Calu3 (cell line): ENCODE results near the gene DDA1. TPM values are rescaled to one million over a fixed set of nuclear protein-coding genes. Genes with fewer than 3 reads are reported as not detected.

ENCODE experiments used
- BruUV-seq: library from RNA; stranded (reverse); fragments of 400-500 nt; replicated peaks from 2 replicates; lab custom pipeline; 2021; lab: Mats Ljungman, UMichigan
- CTCF ChIA-PET: fragments of 300-600 bp; sonication (Branson Sonifier 250); formaldehyde crosslinking; loops from one replicate; lab custom pipeline; 2022; ENCODE audit warnings: antibody characterized with exemption; lab: Charles Lee
- DNase-seq: peaks from one replicate; pipeline ENCODE4 v3.0.0; 2022
- H3K27ac Mint-ChIP-seq: one replicate; pipeline ENCODE4 v1.8.0; 2022; ENCODE audit warnings: mixed read lengths; ENCODE audit not compliant: unreplicated experiment
- H3K27me3 Mint-ChIP-seq: one replicate; pipeline ENCODE4 v1.8.0; 2022; ENCODE audit warnings: mixed read lengths; ENCODE audit not compliant: unreplicated experiment
- H3K36me3 Mint-ChIP-seq: one replicate; pipeline ENCODE4 v1.8.0; 2022; ENCODE audit warnings: mild to moderate bottlenecking, moderate library complexity, mixed read lengths; ENCODE audit not compliant: insufficient read depth, unreplicated experiment
- H3K4me1 Mint-ChIP-seq: one replicate; pipeline ENCODE4 v1.8.0; 2022; ENCODE audit warnings: mild to moderate bottlenecking, low read depth, mixed read lengths; ENCODE audit not compliant: unreplicated experiment
- H3K4me3 Mint-ChIP-seq: one replicate; pipeline ENCODE4 v1.8.0; 2022; ENCODE audit warnings: mild to moderate bottlenecking, low read depth, moderate library complexity, mixed read lengths; ENCODE audit not compliant: unreplicated experiment
- H3K9me3 Mint-ChIP-seq: one replicate; pipeline ENCODE4 v1.8.0; 2022; ENCODE audit warnings: low read depth, mixed read lengths; ENCODE audit not compliant: unreplicated experiment
- intact Hi-C: fragments of 100-400 bp; cut with micrococcal nuclease; formaldehyde crosslinking; loops from one replicate; pipeline ENCODE4 v1.10.0; 2022; ENCODE audit not compliant: unreplicated experiment
- total RNA-seq: library from RNA; stranded (reverse); gene quantifications from 2 replicates; pipeline ENCODE4 v1.2.3, GENCODE V29; 2022
- TF ChIP-seq, protein P1 (sequence below): fragments of 200-600 bp; IDR thresholded peaks from one replicate; pipeline ENCODE4 v1.8.0; 2022; ENCODE audit warnings: antibody characterized with exemption; ENCODE audit not compliant: unreplicated experiment

Gene DDA1
- total RNA-seq, 1 experiment from 2014 or later = 50.8 TPM

DNA sequence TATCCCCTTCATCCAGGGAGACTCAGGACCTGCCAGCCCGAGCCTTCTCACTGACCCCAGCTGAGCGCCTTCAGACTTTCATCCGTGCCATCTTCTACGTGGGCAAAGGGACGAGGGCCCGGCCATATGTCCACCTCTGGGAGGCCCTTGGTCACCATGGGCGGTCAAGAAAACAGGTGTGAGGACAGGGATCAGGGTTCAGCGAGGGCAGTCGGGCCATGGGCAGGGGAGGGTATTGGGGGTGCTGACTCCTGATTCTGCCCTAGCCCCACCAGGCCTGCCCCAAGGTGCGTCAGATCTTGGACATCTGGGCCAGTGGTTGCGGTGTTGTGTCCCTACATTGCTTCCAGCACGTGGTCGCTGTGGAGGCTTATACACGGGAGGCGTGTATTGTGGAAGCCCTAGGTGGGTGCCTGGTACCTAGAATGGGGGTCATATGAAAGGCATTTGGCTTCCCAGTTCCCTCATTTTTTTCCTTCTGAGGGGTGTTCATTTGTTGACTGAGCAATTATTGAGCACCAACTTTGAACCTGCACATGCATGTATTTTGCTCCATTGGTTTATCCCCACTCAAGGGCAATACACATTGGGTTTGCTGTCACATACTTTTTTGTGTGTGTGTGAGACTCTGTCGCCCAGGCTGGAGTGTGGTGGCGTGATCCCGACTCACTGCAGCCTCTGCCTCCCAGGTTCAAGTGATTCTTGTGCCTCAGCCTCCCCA, 23.8 kb upstream of the DDA1 start:
- Mint-ChIP-seq H3K4me3 (no peak overlapping the region), H3K27ac (no peak overlapping the region), H3K4me1 (no peaks in the 10 kb centered on the region), H3K36me3 (no peaks in the 10 kb centered on the region), H3K27me3 (no peaks in the 10 kb centered on the region), H3K9me3 (no peaks in the 10 kb centered on the region)
- no peak for DNase-seq
- no TSS peak for BruUV-seq
- intact Hi-C loops = loop anchor here (10.0 kb wide), 1 partner anchor 221 kb away; no protein-coding TSS in a partner anchor
- TF ChIP-seq, protein P1, sequence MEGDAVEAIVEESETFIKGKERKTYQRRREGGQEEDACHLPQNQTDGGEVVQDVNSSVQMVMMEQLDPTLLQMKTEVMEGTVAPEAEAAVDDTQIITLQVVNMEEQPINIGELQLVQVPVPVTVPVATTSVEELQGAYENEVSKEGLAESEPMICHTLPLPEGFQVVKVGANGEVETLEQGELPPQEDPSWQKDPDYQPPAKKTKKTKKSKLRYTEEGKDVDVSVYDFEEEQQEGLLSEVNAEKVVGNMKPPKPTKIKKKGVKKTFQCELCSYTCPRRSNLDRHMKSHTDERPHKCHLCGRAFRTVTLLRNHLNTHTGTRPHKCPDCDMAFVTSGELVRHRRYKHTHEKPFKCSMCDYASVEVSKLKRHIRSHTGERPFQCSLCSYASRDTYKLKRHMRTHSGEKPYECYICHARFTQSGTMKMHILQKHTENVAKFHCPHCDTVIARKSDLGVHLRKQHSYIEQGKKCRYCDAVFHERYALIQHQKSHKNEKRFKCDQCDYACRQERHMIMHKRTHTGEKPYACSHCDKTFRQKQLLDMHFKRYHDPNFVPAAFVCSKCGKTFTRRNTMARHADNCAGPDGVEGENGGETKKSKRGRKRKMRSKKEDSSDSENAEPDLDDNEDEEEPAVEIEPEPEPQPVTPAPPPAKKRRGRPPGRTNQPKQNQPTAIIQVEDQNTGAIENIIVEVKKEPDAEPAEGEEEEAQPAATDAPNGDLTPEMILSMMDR = no peak
- CTCF ChIA-PET = interaction anchor here (0.7 kb wide), 1 partner anchor 197 kb away, joined by 3 read pairs; no protein-coding TSS in a partner anchor

DNA sequence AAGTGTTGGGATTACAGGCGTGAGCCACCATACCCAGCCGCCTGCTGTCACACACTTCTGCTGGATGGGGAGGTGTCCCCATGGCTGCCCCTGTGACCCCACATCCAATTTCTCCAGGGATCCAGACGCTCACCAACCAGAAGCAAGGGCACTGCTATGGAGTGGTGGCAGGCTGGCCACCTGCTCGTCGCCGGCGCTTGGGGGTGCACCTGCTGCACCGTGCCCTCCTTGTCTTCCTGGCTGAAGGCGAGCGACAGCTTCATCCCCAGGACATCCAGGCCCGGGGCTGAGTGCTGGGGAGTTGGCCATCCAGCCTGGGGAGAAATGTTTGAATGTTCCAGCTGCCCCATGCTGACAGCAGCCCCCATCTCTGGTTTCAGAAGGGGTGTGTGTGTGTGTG, 23.1 kb upstream of the DDA1 start:
- TF ChIP-seq, protein P1 = no peak
- Mint-ChIP-seq H3K9me3 (no peaks in the 10 kb centered on the region), H3K36me3 (no peaks in the 10 kb centered on the region), H3K4me3 (no peak overlapping the region), H3K4me1 (no peaks in the 10 kb centered on the region), H3K27me3 (no peaks in the 10 kb centered on the region), H3K27ac (no peak overlapping the region)
- no TSS peak for BruUV-seq
- no peak for DNase-seq
- CTCF ChIA-PET = interaction anchor here (0.6 to 0.7 kb wide), 2 partner anchors 83 to 198 kb away, joined by 3 read pairs; no protein-coding TSS in a partner anchor
- intact Hi-C loops = loop anchor here (10.0 kb wide), 1 partner anchor 221 kb away; no protein-coding TSS in a partner anchor

DNA sequence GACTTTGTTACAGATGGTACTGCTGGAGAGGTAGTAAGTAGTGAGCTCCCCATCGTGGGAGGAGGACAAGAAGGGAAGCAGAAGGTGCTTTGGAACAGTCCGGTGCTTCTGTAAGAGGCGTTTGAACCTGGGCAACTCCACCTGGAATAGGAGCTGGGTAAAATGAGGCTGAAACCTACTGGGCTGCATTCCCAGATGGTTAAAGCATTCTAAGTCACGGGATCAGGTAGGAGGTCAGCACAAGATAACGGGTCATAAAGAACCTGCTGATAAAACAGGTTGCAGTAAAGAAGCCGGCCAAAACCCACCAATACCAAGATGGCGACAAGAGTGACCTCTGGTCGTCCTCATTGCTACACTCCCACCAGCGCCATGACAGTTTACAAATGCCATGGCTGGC, 22.6 kb upstream of the DDA1 start:
- intact Hi-C loops = loop anchor here (10.0 kb wide), 1 partner anchor 222 kb away; no protein-coding TSS in a partner anchor
- BruUV-seq = no TSS peak
- Mint-ChIP-seq H3K27ac (no peak overlapping the region), H3K9me3 (no peaks in the 10 kb centered on the region), H3K27me3 (no peaks in the 10 kb centered on the region), H3K4me3 (no peak overlapping the region), H3K4me1 (no peaks in the 10 kb centered on the region), H3K36me3 (peaks cover 1% of the 10 kb centered on the region)
- DNase-seq = no peak
- CTCF ChIA-PET = interaction anchor here (0.6 kb wide), 1 partner anchor 83 kb away, joined by 3 read pairs; no protein-coding TSS in a partner anchor
- TF ChIP-seq, protein P1 = no peak

DNA sequence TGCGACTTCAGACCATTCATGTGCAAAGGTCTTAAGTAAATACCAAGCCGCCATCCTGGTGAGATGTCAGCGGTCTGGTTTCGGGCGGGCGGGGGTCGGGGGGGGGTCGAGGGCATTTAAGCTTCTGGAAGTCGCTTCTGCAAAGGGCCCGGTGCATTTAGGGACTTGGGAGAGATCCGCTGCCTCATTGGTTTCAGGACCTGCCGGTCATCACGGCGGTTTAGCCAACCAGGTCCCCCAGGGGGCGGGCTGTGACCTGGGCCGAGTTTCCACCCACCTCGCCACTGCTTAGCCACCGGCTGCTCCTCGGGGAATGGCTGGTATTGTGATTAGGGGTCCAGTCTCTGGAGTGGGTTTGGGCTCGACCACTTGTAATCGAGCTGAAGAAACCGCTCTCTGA, 19.9 kb upstream of the DDA1 start:
- H3K9me3 Mint-ChIP-seq = no peaks in the 10 kb centered on the region
- DNase-seq = no peak
- no TSS peak for BruUV-seq
- intact Hi-C loops = loop anchor here (10.0 kb wide), 1 partner anchor 225 kb away; no protein-coding TSS in a partner anchor
- no peak overlapping the region for H3K27ac Mint-ChIP-seq
- TF ChIP-seq, protein P1 = no peak
- no peak overlapping the region for H3K4me3 Mint-ChIP-seq
- H3K36me3 Mint-ChIP-seq = peaks cover 11% of the 10 kb centered on the region
- no peaks in the 10 kb centered on the region for H3K27me3 Mint-ChIP-seq
- CTCF ChIA-PET = interaction anchor here (0.6 kb wide), 1 partner anchor 83 kb away, joined by 4 read pairs; no protein-coding TSS in a partner anchor
- H3K4me1 Mint-ChIP-seq = no peaks in the 10 kb centered on the region
